Stimulated activated CD8-positive, alpha-beta memory T cell treated with anti-CD3 and anti-CD28 coated beads, Interleukin-7, amount 100 ng/mL, for 4 hours (primary cell): Measurements from ENCODE around the gene ZNF608.

ENCODE experiments used
- DNase-seq, 2 donors: peaks; one replicate each; pipeline ENCODE4 v3.0.0-alpha.2; 2020; ENCODE audit warnings: low read depth in 2 of 2

Gene ZNF608

DNA sequence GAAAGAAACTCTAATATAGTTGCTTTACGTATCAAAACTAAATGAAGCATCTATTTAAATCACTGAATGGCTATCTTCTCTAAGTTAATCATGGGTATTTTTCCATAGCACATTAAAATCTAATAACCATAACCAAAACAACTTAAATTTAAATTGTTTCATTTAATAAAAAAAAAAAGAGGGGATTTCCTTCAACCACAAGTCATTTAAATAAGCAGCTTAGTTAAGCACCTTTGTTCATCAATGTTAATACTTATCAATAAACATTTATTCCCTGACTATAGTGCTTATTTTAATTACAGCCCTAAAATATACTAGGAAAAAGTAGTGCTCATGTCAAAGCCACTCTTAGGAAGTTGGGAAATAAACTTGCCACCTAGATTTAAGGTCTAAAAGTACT is 30.3 kb downstream of the ZNF608 start:
- no peak for DNase-seq

DNA sequence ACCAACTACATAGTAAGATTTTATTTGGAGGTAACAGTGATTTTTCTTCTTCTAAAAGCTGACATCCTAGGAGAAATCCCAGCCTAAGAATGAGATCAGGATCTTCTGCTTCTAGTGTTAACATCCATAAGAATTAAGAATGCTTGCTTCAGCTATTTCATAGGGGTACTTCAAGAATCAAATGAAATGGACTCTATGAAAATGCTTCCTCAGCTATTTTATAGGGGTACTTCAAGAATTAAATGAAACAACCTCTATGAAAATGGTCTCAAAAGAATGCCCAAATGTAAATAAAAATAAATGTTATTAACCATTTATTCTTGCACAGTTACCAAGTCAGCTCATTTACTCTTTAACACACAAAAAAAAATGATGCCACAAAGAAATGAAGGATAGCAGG is 31.5 kb downstream of the ZNF608 start:
- DNase-seq: no peak

DNA sequence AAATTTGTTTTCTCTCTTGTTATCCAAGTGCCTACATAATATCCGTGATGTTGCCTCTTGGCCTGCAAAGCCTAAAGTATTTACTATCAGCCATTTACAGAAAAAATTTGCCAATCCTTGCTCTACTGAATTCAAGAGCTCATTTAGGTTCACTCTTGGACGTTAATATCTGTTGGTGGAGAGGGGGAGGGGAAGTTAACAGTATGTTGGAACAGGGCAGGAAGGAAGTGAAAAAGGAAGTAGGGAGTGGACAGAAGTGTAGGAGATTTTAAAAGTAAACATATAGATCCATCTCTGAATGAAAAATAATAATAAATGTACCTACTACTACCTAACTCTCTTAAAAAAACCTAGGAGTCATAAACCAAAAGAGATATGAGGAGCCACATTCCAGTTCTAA is 32.8 kb downstream of the ZNF608 start:
- DNase-seq: no peak

DNA sequence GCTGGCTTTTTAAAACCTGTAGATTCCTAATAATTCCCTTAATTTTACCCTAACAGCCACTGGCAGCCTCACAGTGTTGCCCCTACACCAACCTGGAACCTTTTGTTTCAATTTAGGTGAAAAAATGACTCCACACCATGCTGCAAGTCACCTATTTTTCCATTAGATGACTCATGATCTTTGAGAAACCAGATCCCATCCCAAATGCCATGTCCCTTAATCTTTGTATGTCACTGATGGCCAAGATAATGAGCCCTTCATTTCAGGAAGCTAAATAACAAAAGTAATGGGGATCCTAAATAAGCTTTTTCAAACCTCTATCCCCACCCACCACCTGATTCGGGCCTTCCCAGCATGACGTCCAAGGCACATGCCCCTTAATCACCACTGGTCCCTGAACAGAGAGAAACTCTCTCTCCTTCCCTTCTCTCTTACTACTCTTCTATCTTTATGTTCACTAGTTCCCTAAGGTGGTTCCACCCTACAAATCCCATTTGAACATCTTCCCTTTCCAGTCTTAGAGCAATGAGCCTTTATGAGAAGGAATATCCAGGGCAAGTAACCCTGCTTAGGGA is 33.6 kb downstream of the ZNF608 start:
- no peak for DNase-seq

DNA sequence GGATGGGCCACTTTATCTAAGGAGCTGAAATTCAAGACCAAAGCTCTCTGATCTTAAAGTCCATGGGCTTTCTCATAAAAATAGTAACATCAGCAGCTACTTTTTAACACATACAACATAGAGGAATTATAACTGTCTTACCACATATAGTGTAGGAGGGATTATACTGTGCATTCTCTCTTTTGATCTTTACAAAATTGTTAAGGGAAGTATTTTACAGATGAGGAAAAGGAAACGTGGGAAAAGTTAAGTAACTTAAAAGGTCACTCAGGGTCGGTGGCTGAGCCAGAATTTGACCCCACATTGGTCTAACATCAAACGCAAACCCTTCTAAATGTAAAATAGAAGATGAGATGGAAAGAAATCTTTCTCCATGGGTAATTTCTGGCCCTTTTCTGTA is 38.4 kb downstream of the ZNF608 start:
- no peak for DNase-seq

DNA sequence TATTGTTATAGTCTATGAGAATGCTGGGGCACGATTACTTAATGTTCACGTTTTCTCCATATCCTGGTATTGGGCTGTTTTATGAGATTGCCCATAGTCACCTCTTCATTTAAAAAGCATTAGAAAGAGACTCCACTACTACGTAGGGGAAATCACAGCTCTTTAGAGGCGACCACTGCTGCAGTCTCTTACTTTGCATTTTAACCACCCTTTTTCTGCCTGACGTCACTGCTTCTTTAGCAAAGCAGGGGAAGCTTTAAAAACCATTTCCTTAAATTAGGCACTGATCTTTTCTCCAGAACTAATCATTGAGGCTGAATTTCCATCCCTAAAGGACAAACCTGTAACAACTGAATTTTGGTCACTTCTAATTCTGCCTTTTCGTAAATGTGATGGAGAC is 38.9 kb downstream of the ZNF608 start:
- DNase-seq: no peak

DNA sequence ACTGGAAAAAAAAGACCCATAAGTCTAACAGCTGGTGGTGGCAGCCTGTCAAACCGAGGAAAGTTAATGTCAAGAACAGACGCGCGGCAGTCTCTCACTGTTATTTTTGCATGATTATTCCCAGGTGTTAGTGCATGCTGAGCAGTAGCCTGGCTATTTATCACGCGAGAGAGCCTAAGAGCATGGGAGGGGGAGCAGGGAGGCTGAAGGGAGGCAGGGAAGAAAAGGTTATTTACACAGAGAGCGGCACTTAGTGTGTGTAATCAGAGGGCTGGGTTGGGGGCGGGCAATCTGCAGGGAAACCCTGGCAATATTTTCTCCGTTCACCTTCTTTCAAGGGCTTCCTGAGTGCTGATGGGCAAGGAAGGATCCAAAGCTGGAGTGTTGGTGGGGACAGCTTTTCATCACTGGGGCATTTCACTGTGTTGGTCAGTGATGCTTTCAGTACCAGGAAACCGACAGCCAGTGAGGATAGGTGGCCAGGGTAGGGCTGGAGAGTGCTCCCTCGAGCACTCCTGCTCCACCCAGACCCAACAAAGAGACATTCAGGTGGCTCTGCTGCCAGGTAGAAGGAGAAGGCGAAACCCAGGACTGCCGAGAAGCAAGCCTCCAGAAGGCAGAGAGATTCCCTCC is 39.6 kb downstream of the ZNF608 start:
- no peak for DNase-seq

DNA sequence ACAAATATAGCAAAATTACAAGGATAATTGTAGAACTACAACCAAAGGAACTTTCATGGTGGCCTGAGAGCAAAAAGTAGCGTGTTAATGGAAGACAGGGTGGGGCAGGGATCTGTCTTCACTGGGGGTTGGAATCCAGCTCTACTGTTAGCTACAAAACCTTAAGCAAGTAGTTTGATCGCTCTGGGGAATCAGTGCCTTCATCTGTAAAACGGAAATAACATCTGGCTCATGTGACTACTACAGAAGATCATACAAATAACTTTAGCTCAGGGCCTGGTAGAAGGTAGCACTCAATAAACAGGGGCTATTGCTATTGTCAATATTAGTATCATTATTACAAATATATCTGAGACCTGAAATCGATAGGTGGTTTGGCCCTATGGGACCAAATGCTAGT is 40.4 kb downstream of the ZNF608 start:
- DNase-seq: no peak

DNA sequence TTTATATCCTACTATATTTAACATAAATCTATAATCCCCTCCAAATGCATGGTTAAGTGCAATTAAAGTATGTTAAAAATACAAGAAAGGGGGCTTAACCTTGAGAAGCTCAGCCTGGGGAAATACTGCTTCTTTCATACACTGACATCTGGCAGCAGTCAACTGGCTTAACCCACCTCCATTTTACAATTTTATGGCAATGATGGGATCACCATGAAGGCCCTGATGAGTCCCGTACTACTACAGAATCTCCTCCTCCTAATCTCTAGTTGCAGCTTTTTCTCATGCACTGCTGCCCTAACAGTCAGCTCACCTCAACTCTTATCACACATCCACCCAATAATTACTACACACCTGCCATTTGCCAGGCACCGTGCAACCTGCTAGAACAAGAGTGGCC is 40.9 kb downstream of the ZNF608 start:
- DNase-seq: no peak

DNA sequence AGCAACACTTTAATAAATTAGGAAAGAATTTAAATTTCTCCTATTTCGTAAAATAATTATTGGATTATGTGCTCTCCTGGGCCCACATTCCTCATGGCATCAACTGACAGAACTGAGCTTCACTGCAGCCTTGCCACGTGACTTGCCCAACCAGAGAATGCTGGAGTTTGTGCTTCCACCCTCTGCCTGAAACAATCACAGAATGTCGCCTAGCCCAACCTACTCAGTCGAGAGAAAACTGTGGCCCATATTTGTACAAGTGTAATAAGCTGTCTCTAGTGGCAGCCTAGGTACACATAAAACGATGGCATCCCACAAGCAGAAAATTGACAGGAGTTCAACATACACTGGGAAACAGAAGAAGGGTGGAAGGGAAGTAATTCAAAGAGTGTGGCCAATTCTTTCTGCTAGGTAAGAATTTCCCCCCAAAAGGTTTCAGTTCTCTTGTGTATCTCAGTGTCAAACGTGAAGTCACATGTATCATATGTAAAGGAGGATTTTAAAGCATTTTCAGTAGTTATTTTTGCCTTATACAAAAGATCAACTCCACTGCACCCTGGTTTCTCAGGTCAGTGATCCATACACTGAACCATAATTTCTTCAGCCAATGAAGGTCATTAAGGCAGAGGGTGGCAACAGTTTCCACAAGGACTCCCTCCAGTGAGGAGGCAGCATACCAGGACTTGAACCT is 41.7 kb downstream of the ZNF608 start:
- no peak for DNase-seq

DNA sequence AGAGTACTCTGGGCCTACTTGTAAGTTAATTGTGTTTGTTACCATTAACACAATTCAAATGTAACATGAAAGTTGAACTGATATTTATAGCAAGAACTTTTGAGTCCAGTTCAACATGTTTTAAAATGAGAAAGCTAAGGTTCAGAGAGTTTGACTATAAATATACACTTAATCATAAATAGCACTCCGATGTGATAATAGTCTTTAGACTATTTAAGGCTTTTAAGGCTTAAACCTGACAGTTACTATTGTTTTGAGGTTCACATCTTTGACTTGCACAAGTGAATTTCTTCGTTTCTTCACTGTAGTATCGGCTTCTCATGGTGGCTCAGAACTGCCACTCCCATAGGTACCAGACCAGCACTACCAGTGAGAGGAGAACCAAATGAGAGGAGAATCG is 42.4 kb downstream of the ZNF608 start:
- DNase-seq: no peak

DNA sequence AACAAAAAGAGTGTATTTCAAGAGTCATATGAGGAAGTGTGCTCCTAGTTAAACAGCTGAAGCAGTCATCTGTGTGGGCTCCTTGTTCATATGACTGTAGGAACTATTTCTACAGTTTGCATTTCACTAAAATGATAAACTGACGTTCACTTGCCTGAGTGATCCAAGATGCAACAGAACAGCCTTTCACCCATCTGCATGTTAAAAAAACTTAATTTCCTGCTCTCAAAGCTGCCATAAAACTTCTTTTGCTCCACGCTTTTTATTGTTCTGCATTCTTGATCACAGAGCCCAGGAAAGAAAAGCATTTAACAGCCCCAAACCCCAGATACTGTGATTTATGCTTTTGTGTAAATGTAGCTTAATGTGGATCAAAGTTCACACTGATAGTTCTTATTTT is 43.9 kb downstream of the ZNF608 start:
- DNase-seq: no peak

DNA sequence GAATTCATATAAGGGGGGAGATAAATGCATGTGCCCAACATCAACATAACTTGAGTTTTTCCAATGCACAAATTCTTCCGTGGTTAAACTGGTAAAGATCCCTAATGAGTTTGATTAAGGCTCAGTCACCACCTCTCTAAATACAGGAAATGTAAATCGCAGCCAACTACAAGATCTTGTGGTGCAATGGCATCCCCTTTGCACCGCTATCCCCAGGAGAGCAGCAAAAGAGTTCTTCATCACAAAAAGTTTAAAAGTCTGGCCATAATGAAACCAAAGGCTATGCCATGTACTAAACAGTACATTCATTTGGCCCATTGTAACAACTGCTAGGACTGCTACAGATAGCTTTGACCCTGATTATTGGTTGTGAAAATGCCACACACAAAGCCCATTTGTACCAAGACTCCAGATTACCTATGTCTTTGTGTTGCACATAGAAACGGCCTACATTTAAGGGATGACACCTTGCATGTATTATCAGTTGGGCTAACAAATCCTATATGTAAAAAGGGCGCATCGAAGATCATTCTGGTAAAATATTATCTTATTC is 44.5 kb downstream of the ZNF608 start:
- DNase-seq: no peak

DNA sequence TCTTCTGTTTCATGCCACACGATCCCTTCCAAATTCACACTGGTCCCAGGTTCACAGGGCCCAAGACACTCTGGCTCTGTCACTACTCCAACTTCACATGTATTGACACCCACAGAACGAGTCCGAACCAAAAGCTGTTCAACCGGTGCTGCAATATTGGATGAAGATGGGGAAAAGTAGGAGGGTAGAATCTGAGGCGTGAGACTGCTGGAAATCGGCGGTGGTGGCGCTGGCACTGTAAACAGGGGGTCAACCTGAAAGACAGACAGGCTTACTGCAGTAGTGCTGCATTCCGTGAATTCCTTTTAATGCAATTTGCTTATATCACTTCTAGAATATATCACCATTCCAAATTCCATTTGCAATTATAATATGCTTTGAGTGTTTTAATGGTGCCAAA is 45.4 kb downstream of the ZNF608 start:
- no peak for DNase-seq

DNA sequence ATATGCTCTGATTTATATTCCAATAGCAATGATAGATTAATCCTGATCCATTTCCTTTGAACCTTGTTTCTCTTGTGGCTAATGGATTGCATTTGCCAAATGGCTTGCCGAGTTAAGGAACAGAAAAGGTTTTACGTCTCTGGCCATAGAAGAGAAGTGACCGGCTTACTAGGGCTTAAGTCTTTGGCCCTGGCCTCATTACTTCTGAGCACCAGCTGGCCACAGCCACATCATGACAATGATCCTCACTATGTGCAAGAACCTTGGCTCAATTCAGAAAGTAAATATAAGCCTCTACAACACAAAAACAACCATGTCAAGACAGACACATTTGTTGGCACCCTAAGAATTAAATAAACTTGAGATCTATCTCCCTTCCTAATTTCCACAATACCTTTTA is 46.1 kb downstream of the ZNF608 start:
- DNase-seq: no peak

DNA sequence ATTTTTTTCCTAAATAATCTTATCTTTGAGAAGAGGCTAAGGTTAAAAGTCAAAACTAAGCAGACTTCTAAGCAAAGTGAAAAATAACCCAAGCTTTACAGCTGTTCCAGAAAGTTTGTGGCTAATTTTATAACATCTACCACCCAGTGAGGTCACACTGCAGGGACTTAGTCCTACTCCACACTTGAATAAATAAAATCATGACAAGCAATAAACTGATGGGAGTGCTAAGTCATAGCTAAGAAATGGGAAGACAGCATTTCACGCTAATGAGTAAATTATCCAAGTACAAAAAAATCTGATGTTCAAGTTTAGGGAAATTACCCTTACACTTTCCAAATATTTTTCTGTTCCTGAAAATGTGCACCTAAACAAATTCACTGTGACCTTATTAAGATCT is 47.7 kb downstream of the ZNF608 start:
- DNase-seq: no peak

DNA sequence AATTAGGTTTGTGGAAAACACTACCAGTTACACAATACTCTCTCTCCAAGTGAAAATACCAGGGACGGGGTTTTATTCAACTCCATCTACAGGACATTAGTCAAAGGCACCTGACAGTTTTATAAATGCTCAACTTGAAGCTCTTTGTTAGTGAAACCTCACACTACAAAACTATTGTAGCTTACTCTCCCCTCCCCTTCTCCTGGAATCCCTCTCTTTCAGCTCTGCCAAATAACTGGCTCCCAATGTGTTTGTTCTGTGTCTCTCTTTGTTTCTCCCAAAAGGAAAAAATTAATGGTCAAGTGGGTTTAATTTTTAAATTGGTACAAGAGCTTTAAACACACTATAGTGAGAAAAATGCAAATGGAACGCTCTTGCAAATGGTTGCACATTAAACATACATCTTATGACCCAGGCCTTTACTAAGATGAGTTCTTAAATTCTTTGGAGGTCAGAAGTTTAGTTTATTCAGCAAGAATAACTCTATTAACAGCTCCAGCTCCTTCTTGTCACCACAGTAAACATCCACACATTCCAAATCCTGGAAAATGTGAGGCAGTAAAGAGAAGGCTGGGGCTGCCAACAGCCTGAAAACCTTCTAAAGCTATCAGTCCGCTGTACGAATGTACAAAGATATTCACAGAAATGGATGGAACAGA is 48.4 kb downstream of the ZNF608 start:
- no peak for DNase-seq

DNA sequence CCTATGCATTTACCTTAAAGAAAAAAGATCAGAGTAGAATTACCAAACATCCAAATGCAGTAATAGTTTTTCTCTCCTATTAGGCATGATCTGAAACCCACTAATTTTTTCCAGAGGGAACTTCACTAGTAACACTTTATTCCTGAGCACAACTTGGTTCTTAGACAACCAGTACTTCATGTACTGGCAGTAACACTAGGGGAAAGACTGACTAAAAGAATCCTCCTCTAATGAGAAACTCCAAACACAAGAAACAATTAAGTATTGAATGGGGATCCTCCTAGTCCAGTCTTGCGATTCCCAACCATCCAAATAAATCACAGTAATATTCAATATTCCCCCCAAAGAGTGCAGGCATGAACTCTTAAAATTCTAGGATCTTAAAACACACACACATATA is 48.9 kb downstream of the ZNF608 start:
- no peak for DNase-seq

DNA sequence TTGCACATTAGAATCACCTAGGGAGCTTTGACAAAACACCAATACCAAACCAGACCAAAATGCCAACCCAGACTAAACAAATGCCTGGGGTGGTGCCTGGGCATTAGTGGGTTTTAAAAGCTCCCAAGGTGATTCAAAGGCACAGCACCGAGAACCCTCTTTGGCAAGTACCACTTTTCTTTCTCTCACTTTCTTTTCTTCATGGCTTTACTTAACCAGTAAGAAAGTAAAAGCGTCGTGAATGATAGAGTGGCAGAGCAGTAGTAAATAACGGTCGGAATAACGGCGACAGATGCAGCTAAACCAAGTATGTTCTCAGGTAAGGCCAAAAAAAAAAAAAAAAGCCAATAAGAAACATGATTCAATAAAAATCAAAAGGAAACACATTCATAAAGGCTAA is 49.5 kb downstream of the ZNF608 start:
- DNase-seq: no peak
